ENCODE measurements around the gene ASB2.

The ASB2 gene

DNA sequence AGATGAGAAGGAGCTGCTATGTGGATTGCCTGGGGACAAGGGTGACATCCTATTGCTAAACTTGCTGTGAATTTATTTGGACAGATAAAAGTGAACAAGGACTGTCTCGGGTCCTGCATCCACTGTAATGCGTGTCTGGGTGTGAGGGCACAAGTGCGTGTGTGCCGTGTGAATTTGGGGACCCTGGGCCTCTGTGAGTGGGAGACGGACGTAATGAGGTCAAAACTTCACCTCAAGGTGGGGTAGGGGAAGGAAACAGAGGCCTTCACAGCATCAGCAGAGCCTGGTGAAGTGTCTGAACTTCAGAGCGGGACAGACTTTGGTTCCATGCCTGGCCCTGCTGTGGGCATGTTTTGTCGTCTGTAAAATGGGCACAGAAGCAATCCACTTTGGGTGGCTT is 14.8 kb downstream of the ASB2 start:
- H3K4me3 ChIP-seq (ENCODE audit: low read depth, low read length) = no peak overlapping the region
- no peak for TF ChIP-seq ZSCAN4 (tag by site-specific recombination; IDR thresholded peaks at IDR 0.05)
- TF ChIP-seq, protein P1, sequence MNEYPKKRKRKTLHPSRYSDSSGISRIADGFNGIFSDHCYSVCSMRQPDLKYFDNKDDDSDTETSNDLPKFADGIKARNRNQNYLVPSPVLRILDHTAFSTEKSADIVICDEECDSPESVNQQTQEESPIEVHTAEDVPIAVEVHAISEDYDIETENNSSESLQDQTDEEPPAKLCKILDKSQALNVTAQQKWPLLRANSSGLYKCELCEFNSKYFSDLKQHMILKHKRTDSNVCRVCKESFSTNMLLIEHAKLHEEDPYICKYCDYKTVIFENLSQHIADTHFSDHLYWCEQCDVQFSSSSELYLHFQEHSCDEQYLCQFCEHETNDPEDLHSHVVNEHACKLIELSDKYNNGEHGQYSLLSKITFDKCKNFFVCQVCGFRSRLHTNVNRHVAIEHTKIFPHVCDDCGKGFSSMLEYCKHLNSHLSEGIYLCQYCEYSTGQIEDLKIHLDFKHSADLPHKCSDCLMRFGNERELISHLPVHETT (tag by site-specific recombination; IDR thresholded peaks at IDR 0.05) = no peak
- TF ChIP-seq, protein P2, sequence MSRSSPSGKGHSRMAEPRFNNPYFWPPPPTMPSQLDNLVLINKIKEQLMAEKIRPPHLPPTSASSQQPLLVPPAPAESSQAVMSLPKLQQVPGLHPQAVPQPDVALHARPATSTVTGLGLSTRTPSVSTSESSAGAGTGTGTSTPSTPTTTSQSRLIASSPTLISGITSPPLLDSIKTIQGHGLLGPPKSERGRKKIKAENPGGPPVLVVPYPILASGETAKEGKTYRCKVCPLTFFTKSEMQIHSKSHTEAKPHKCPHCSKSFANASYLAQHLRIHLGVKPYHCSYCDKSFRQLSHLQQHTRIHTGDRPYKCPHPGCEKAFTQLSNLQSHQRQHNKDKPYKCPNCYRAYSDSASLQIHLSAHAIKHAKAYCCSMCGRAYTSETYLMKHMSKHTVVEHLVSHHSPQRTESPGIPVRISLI (tag by site-specific recombination; IDR thresholded peaks at IDR 0.05) = no peak
- TF ChIP-seq ZNF623 (tag by site-specific recombination; IDR thresholded peaks at IDR 0.05) = no peak
- TF ChIP-seq YY2 (tag by site-specific recombination; IDR thresholded peaks at IDR 0.05) = no peak
- no peak for TF ChIP-seq ZNF843 (tag by site-specific recombination; IDR thresholded peaks at IDR 0.05)
- H3K27ac ChIP-seq (ENCODE audit: extremely low read depth, low read depth, low read length) = no peak overlapping the region
- POLR2A ChIA-PET = no interaction called here
- CTCF ChIA-PET = interaction anchor here (0.5 to 0.6 kb wide), 2 partner anchors 175 kb away, joined by 3 read pairs; no protein-coding TSS in a partner anchor
- H3K4me1 ChIP-seq (ENCODE audit: control insufficient read depth, insufficient read depth, low read length) = peaks cover 10% of the 10 kb centered on the region
- H3K9me3 ChIP-seq (ENCODE audit: control insufficient read depth, insufficient read depth, low read depth, low read length) = no peaks in the 10 kb centered on the region
- H3K36me3 ChIP-seq (ENCODE audit: control insufficient read depth in 2 of 2, insufficient read depth in 1 of 2, low read length in 2 of 2) = no peaks in the 10 kb centered on the region

- ChIA-PET POLR2A (no interaction called here), CTCF (interaction anchor here (0.6 to 1.6 kb wide), 6 partner anchors 9 to 176 kb away, joined by 3 to 4 read pairs (median 4); no protein-coding TSS in a partner anchor)
- no peak overlapping the region for H3K4me3 ChIP-seq (ENCODE audit: low read depth, low read length)
- H3K27ac ChIP-seq (ENCODE audit: extremely low read depth, low read depth, low read length) = no peak overlapping the region
- H3K36me3 ChIP-seq (ENCODE audit: control insufficient read depth in 2 of 2, insufficient read depth in 1 of 2, low read length in 2 of 2) = no peaks in the 10 kb centered on the region
- no peaks in the 10 kb centered on the region for H3K9me3 ChIP-seq (ENCODE audit: control insufficient read depth, insufficient read depth, low read depth, low read length)
- H3K4me1 ChIP-seq (ENCODE audit: control insufficient read depth, insufficient read depth, low read length) = peaks cover 10% of the 10 kb centered on the region
- TF ChIP-seq, protein P2 (tag by site-specific recombination; IDR thresholded peaks at IDR 0.05) = no peak
- TF ChIP-seq EGR2 (tag by site-specific recombination; IDR thresholded peaks at IDR 0.05; ENCODE audit: low read depth) = peak; percentile 31; the same call in 1 of the 2 replicates
- no peak for TF ChIP-seq ZFP3 (tag by site-specific recombination; IDR thresholded peaks at IDR 0.05; ENCODE audit: low read depth)
- peak; percentile 77 for TF ChIP-seq ZNF518A (tag by site-specific recombination; conservative IDR thresholded peaks at IDR 0.05; ENCODE audit: low read depth)
- no peak for TF ChIP-seq ZNF335 (tag by site-specific recombination; conservative IDR thresholded peaks at IDR 0.05)
- TF ChIP-seq ZNF513 (tag by site-specific recombination; IDR thresholded peaks at IDR 0.05) = no peak
- no peak for TF ChIP-seq ZNF777 (tag by site-specific recombination; IDR thresholded peaks at IDR 0.05; ENCODE audit: borderline replicate concordance)
- TF ChIP-seq ZFHX2 (tag by site-specific recombination; conservative IDR thresholded peaks at IDR 0.05) = peak; percentile 56
- no peak for TF ChIP-seq ZNF488 (tag by site-specific recombination; IDR thresholded peaks at IDR 0.05)
- no peak for TF ChIP-seq ATF2 (tag by site-specific recombination; IDR thresholded peaks at IDR 0.05; ENCODE audit: low read depth)
Observed at GRCh38 chr14:93960774-93961438, 15.5 kb downstream of the ASB2 start.

Data from HEK293 (cell line).